ENCODE data around the gene GALNT9. TPM values are rescaled to one million over a fixed set of nuclear protein-coding genes. Genes with fewer than 3 reads are reported as not detected.
A peak's percentile ranks its signal among the peaks of the same experiment; 100 is the strongest.
"Not testable (repeated sequence)": the region's sequence is repeated elsewhere in the genome, so short reads cannot be mapped to it uniquely, and the experiment has no call there.

GALNT9 gene
- total RNA-seq, 8 experiments from 2014 or later, result 0.40 to 23.8 (median 1.3) TPM

DNA sequence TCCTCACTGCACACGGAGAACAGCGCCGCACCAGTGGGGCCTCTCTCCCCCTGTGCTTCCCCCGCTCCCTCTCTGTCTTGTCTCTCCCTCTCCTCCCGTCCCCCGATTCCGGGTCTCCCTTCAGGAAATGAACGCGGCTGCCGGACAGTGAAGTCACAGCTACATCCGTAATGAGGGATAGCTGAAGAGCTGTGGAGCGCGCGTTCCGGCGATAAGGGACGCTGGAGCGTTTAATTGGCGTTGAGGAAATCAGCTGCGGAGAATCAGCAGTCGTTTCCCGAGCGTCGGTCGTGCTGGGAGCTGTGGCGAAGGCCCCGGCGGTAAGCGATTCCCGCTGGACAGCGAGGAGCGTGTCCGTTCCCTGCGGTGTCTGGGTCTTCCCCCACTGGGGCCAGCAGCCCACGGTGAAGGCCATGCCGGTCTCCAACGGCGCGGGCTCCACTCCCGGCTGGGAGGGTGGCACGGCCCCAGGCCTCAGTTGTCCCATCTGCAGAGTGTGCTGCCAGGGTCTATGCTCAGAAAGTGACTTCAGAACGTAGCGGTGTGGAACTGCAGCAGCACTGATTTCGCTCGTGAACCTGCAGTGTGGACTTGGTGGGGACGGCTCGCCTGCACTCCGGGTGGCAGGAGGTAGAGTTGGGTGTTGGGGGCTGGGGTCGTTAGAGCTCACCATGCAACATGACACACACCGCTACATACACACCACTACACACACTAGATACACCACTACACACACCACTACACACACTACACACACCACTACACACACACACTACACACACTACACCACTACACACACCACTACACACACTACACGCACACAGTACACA is 174.2 kb downstream of the GALNT9 start:
- WGBS, 10 experiments, result 30 to 100% (median 93%) methylated on average over 1 to 14 of the region's 51 CpGs; no CpG with 5 or more reads in 3 of the 10 experiments
- H3K27ac ChIP-seq, result no peak overlapping the region
- no peak overlapping the region for H3K4me3 ChIP-seq
- ATAC-seq (replicated peaks in 6 of 8), result no peak
- in situ Hi-C loops (cut with MboI; ENCODE audit: low pct_unique_long_range_greater_than_20kb in 2 of 9, low sequenced_read_pairs in 9 of 9, unreplicated experiment in 9 of 9), result loop anchor here in 1 of 9 experiments (25.0 kb wide), 2 partner anchors 257 to 457 kb away; partner anchors contain the start of genes LRCOL1 and P2RX2
- H3K4me1 ChIP-seq (replicated peaks in 1 of 2), result peaks cover 0 to 3% of the 10 kb centered on the region in 2 donors

- Histone ChIP-seq H3K4me1 (replicated peaks in 1 of 2) (peaks cover 0 to 3% of the 10 kb centered on the region in 2 donors), H3K27ac (no peak overlapping the region), H3K4me3 (no peak overlapping the region)
- ATAC-seq (replicated peaks in 6 of 8), result no peak
- in situ Hi-C loops (cut with MboI; ENCODE audit: low pct_unique_long_range_greater_than_20kb in 2 of 9, low sequenced_read_pairs in 9 of 9, unreplicated experiment in 9 of 9), result loop anchor here in 1 of 9 experiments (25.0 kb wide), 2 partner anchors 258 to 458 kb away; partner anchors contain the start of genes LRCOL1 and P2RX2
- 41 to 90% (median 59%) methylated on average over 2 to 7 of the region's 21 CpGs; no CpG with 5 or more reads in 6 of the 10 experiments for WGBS, 10 experiments
These were observed 175.0 kb downstream of the GALNT9 start for GRCh38 chr12:132154341-132154761.

GRCh38 chr12:132153501-132154340 is 175.7 kb downstream of the GALNT9 start:
- in situ Hi-C loops (cut with MboI; ENCODE audit: low pct_unique_long_range_greater_than_20kb in 2 of 9, low sequenced_read_pairs in 9 of 9, unreplicated experiment in 9 of 9), result loop anchor here in 1 of 9 experiments (25.0 kb wide), 2 partner anchors 259 to 459 kb away; partner anchors contain the start of genes LRCOL1 and P2RX2
- peak; percentile 91 to 99 (median 96) for ATAC-seq (replicated peaks in 6 of 8)
- no peak overlapping the region for H3K27ac ChIP-seq
- H3K4me3 ChIP-seq, result no peak overlapping the region
- H3K4me1 ChIP-seq (replicated peaks in 1 of 2), result peaks cover 0 to 3% of the 10 kb centered on the region in 2 donors
- 10 to 48% (median 30%) methylated on average over 1 to 5 of the region's 41 CpGs; no CpG with 5 or more reads in 6 of the 10 experiments for WGBS, 10 experiments

GRCh38 chr12:132152953-132153352 is 176.4 kb downstream of the GALNT9 start:
- WGBS, 10 experiments, result 96 to 100% (median 100%) methylated on average over 1 to 8 of the region's 20 CpGs; no CpG with 5 or more reads in 6 of the 10 experiments
- ATAC-seq (replicated peaks in 6 of 8), result no peak
- H3K4me3 ChIP-seq, result no peak overlapping the region
- H3K4me1 ChIP-seq (replicated peaks in 1 of 2), result peaks cover 0 to 3% of the 10 kb centered on the region in 2 donors
- no peak overlapping the region for H3K27ac ChIP-seq
- in situ Hi-C loops (cut with MboI; ENCODE audit: low pct_unique_long_range_greater_than_20kb in 2 of 9, low sequenced_read_pairs in 9 of 9, unreplicated experiment in 9 of 9), result loop anchor here in 1 of 9 experiments (25.0 kb wide), 2 partner anchors 259 to 459 kb away; partner anchors contain the start of genes LRCOL1 and P2RX2

DNA sequence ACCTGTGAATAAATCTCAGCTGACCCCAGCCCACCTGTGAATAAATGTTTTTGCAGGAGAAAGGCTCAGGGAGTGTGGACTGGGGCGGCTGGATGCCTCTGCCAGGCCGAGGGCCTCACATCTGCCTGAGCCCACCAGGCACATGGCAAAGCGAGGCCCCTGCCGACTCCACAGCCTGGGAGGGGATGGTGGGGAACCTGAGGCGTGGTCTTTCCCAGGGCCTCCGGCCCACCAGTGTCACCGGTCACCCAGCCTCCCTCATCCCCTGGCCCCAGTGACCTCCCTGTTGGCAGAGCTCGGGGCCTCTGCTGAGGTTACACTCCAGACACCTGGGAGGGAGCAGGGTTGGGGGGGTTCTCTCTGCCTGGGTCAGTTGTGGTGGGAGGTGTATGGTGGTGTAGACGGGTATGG is 177.0 kb downstream of the GALNT9 start:
- WGBS, 10 experiments, result 72% methylated on average over 2 of the region's 9 CpGs; no CpG with 5 or more reads in 9 of the 10 experiments
- H3K4me3 ChIP-seq, result no peak overlapping the region
- in situ Hi-C loops (cut with MboI; ENCODE audit: low pct_unique_long_range_greater_than_20kb in 2 of 9, low sequenced_read_pairs in 9 of 9, unreplicated experiment in 9 of 9), result loop anchor here in 1 of 9 experiments (25.0 kb wide), 2 partner anchors 260 to 460 kb away; partner anchors contain the start of genes LRCOL1 and P2RX2
- peaks cover 0 to 3% of the 10 kb centered on the region in 2 donors for H3K4me1 ChIP-seq (replicated peaks in 1 of 2)
- ATAC-seq (replicated peaks in 6 of 8), result no peak
- no peak overlapping the region for H3K27ac ChIP-seq

- Histone ChIP-seq H3K27ac (no peak overlapping the region), H3K4me3 (no peak overlapping the region), H3K4me1 (replicated peaks in 1 of 2) (peaks cover 0 to 3% of the 10 kb centered on the region in 2 donors)
- no peak for ATAC-seq (replicated peaks in 6 of 8)
- in situ Hi-C loops (cut with MboI; ENCODE audit: low pct_unique_long_range_greater_than_20kb in 2 of 9, low sequenced_read_pairs in 9 of 9, unreplicated experiment in 9 of 9), result loop anchor here in 1 of 9 experiments (25.0 kb wide), 2 partner anchors 260 to 460 kb away; partner anchors contain the start of genes LRCOL1 and P2RX2
- 100% methylated on average over 2 of the region's 32 CpGs; no CpG with 5 or more reads in 9 of the 10 experiments for WGBS, 10 experiments
These were observed 177.5 kb downstream of the GALNT9 start for GRCh38 chr12:132151766-132152410.

GRCh38 chr12:132151145-132151765 is 178.1 kb downstream of the GALNT9 start:
- Histone ChIP-seq H3K27ac (no peak overlapping the region), H3K4me1 (replicated peaks in 1 of 2) (peaks cover 0 to 3% of the 10 kb centered on the region in 2 donors), H3K4me3 (no peak overlapping the region)
- in situ Hi-C loops (cut with MboI; ENCODE audit: low pct_unique_long_range_greater_than_20kb in 2 of 9, low sequenced_read_pairs in 9 of 9, unreplicated experiment in 9 of 9), result loop anchor here in 1 of 9 experiments (25.0 kb wide), 2 partner anchors 261 to 461 kb away; partner anchors contain the start of genes LRCOL1 and P2RX2
- 70 to 100% methylated on average over 1 to 2 of the region's 36 CpGs; no CpG with 5 or more reads in 8 of the 10 experiments for WGBS, 10 experiments
- no peak for ATAC-seq (replicated peaks in 6 of 8)

GRCh38 chr12:132150780-132151144 is 178.6 kb downstream of the GALNT9 start:
- no peak overlapping the region for H3K4me3 ChIP-seq
- H3K4me1 ChIP-seq (replicated peaks in 1 of 2), result peaks cover 0 to 3% of the 10 kb centered on the region in 2 donors
- in situ Hi-C loops (cut with MboI; ENCODE audit: low pct_unique_long_range_greater_than_20kb in 2 of 9, low sequenced_read_pairs in 9 of 9, unreplicated experiment in 9 of 9), result loop anchor here in 1 of 9 experiments (25.0 kb wide), 2 partner anchors 262 to 462 kb away; partner anchors contain the start of genes LRCOL1 and P2RX2
- no CpG with 5 or more reads among the region's 6 CpGs for WGBS, 10 experiments
- no peak for ATAC-seq (replicated peaks in 6 of 8)
- no peak overlapping the region for H3K27ac ChIP-seq

DNA sequence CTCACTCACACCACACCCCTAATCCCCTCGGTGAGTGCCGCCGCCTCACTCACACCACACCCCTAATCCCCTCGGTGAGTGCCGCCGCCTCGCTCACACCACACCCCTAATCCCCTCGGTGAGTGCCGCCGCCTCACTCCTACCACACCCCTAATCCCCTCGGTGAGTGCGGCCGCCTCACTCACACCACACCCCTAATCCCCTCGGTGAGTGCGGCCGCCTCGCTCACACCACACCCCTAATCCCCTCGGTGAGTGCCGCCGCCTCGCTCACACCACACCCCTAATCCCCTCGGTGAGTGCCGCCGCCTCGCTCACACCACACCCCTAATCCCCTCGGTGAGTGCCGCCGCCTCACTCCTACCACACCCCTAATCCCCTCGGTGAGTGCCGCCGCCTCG is 179.9 kb downstream of the GALNT9 start:
- WGBS, 10 experiments, result no CpG with 5 or more reads among the region's 32 CpGs
- H3K4me1 ChIP-seq (replicated peaks in 1 of 2); ATAC-seq (replicated peaks in 6 of 8); in situ Hi-C loops (cut with MboI; ENCODE audit: low pct_unique_long_range_greater_than_20kb in 2 of 9, low sequenced_read_pairs in 9 of 9, unreplicated experiment in 9 of 9); H3K27ac ChIP-seq; H3K4me3 ChIP-seq: not testable (repeated sequence)

DNA sequence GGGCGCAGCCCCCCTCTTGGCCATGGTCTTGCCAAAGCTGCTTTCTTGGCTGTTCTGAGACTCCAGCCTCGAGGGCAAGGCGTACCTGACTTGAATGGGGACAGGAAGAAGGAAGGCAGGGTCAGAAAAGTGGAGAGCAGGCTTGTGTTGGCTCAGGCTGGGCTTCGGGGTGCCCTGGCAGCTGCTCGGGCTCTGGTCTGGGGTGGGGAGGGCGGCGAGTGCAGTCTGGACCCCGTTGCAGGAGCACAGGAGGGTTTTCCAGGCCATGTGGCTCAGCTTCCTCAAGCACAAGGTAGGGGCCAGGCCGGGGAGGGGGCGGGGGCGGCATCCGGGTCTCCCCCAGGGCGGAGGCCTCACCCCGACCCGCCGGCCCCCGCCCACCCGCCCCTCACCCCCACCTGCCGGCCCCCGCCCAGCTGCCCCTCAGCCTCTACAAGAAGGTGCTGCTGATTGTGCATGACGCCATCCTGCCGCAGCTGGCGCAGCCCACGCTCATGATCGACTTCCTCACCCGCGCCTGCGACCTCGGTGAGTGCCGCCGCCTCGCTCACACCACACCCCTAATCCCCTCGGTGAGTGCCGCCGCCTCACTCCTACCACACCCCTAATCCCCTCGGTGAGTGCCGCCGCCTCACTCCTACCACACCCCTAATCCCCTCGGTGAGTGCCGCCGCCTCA is 180.9 kb downstream of the GALNT9 start:
- in situ Hi-C loops (cut with MboI; ENCODE audit: low pct_unique_long_range_greater_than_20kb in 2 of 9, low sequenced_read_pairs in 9 of 9, unreplicated experiment in 9 of 9), result no loop called here
- ATAC-seq (replicated peaks in 6 of 8), result no peak
- Histone ChIP-seq H3K27ac (no peak overlapping the region), H3K4me1 (replicated peaks in 1 of 2) (peaks cover 5% of the 10 kb centered on the region in 2 donors), H3K4me3 (no peak overlapping the region)
- 83 to 95% methylated on average over 2 to 3 of the region's 41 CpGs; no CpG with 5 or more reads in 8 of the 10 experiments for WGBS, 10 experiments
